ENCODE results near the gene MINDY4.

Gene MINDY4

DNA sequence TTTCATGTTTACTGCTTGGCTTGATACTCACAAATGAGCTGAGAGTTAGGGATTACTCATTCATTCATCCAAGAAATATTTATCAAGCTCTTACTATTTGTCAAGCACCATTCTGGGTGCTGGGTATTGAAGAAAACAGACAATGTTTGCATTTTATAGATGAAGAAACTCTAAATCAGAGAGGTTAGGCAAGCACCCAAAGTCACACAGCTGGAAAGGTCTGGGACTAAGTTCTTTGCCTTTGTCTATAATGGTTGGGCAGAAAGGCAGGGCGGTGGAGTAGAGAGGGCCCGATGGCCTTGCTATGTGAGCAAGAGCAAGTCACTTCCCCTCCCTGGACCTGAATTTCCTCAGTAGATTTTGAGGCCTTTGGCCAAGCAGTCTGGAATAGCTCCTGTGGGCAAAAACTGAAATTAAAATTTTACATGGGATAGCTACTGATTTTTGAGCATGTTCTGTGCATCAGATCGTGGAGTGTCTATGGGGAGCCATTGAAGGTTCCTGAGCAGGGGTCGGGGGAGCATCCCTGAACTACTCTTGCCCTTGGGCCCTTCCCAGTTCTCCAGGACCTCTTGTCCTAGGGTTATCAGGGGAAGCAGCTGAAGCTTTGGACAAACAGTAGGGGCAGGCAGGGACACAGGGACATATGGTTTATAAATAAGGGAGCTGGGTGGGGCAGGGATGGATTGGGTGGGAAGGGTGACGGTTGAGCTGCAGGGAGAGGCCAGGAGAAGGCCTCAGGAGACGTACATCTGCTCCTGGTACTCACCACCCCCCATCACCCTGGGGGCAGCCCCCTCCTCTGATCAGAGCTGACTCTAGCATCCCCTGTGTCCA, 163.7 kb downstream of the MINDY4 start:
- DNase-seq = no peak

DNA sequence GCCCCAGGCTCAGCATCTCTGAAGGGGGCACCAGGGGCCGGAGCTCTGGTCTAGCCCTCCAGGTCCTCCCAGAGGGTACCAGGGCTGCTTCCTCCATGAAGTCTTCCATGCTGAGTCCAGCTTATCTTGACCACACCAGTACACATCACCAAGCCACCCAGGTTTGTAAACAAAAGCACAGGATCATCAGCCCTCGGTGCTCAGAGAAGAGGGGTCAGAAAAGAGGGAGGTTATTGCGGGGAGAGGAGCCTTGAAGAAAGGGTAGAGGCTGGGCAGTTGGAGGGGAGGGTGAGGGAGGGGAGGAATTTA, 164.3 kb downstream of the MINDY4 start:
- DNase-seq = no peak

DNA sequence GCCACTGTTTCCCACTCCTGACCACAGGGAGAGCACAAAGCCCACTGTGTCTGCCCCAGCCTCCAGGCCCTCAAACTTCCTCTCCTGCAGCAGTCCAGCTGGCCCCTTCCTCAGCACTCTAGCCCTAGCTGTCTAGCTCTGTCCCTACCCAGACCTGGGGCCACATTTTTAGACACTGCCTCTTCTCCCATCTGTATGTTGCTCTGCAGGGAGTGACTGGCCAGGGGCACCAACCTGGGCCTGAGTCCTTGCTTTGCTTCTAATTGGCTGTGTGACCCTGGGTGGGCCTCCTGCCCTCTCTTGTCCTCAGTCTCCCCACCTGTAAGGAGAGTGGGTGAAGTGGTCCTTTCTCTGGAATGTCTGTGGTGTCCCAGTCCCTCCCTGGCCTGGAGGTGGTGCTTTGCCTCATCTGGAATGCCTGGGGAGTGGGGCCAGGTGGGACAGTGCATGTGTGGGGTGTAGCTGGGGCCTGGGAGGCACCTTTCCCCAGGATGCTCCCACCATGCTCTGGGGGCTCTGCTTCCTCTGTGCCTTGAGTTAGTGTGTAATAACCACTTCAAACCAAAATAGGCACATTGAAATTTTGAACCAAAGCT, 165.5 kb downstream of the MINDY4 start:
- no peak for DNase-seq

DNA sequence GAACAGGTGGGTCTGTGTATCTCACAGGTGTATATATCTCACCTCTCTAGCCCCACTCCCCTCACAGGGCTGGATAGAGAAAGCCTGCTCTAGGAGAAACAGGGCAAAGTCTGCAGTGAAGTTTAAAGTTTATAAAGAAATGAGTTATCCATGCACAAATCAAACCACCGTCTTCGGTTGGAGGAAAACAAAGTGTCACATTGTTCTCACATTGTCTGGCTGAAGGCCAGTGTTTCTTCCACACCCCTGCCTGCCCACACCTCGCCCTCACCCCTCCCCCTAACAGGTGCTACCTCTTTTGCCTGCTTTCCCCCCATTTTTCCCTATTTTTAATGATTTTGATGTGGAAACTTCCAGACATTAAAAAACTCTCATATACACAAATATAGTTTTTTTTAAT, 166.2 kb downstream of the MINDY4 start:
- no peak for DNase-seq

DNA sequence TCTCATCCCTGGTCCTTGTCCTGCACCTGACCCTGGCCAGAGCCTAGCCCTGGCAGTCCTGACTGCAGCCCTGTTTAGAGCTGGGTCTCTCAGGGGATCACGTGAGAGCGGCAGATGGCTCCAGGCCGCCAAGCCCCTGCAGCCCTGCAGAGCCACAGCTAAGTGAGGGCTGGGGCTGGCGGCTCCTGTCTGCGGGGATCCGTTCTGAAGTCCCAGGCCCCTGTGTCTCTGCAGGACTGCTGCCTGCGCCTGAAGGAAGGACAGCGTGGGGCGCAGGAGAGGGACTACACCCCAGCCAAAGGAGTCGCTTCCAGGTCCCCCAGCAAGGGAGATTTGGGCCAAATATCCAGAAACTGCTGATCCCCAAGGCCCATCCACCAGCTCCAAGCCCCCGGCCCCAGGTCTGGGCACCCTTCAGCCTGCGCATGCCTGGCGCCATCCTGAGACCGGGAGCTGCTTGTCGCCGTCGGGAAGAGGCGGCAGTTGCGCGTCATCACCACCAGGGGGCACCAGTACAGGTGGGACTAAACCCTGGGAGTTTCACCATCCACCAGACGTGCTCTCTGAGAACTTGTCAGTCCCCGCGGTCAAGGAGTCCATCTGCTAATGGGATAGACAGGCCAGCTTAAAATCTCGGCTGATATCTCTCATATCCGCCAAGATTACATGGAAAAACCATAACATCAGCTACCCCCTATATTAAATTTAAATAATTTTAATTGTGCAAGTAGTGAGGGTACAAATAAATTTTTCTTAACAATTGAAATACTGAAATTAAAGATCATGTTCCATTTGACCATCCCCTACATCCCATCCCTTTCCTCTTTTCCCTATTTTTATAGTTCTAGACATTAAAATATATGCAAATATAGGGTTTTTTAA, 167.5 kb downstream of the MINDY4 start:
- peak; percentile 74 to 75 for DNase-seq

DNA sequence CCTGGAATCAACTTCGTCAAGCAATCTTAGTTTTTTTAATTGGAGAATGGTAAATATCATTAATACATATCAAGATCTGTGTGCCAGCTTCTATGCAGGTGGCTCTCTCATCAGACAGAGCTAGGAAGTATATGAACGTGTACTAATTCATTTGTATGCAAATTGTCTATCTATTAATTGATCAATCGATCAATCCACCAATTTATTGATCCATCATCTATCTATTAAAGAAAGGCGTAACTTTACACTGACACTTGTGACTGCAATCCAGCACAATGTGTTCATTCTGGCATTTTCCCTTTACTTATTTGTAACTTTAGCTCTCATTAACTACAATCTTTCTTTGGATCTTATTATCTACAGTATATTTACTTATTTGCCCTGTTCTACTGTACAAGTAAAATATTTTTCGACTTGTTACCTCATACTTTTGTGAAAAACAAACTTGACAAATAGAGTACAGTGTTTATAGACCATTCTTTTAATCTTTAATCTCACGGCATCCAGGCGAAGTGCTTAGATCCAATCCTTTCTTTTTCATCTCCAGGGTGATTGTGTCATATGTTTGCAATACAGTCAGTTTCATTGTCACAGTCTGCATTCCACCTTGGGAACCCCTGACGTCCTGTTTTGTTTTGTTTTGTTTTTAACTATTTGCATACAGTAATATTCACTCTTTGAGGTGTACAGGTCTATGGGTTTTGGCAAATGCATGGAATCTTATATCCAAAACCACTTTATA, 170.5 kb downstream of the MINDY4 start:
- DNase-seq = no peak
